ENCODE data around the gene SIX5.
"Not testable (repeated sequence)": the region's sequence is repeated elsewhere in the genome, so short reads cannot be mapped to it uniquely, and the experiment has no call there.

The SIX5 gene

DNA sequence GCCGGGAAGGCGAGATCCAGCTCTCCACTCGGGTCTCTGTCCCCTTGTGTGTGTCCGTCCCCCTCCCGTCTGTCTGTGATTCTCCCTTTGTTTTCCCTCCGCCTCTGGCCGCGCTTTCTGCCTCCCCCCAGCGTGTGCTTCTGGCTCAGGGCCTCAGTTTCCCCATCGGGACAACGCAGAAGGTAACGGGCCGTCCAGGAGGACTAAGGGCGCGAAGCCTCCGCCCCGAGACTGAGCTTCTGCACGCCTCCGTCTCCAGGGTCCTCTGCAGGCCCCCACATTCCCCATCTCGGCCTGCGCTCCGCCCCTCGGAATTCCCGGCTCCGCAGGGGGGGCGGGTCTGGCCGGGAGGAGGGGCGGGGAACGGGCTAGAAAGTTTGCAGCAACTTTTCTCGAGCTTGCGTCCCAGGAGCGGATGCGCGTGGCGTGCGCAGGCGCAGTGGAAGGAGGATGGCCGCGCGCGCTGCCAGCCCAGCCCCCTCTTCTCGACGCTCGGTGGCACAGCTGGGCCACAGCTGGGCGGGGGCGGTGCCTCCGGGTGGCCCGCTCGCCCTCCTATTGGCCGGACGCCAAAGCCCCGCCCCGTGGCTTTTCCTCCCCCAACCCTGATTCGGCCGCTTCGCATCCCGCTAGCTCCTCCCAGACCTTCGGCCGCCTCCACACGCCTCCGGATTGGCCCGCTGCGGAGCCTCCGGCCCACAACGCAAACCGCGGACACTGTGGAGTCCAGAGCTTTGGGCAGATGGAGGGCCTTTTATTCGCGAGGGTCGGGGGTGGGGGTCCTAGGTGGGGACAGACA is at the start of gene SIX5:
Gene SIX5 (minus strand): TSS at position 269 of the 799 bp plus-strand sequence. CDS start 408 bp downstream, outside the sequence.
- DNase-seq (ENCODE audit: low read depth): peak; percentile 97

DNA sequence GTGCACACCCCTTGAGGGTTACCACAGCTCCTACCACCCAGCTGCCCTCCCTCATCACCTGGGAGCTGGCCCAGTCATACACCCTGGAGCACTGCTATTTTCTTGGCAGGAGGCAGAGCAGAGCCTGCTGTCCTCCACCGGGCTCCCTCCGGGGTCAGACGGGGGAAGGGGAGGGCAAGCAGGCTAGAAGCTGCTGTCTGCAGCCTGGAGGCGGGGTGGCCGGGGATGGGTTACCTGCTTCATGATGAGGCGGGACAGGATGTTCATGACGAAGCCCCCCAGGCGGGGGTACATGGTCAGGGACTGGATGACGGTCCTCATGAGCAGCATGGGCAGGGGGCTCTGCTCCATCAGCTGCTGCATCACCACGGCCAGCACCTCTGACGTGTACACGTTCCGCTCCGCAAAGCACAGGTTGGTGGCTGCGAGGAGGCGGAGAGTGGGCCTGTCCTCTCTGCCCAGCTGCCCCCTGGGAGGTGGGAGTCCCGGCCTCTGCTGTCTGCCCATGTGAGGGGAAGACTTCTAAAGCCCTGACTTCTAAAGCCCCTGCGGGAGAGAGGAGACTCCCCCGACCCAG is 48.8 kb upstream of the SIX5 start:
- no peak for DNase-seq (ENCODE audit: low read depth)

DNA sequence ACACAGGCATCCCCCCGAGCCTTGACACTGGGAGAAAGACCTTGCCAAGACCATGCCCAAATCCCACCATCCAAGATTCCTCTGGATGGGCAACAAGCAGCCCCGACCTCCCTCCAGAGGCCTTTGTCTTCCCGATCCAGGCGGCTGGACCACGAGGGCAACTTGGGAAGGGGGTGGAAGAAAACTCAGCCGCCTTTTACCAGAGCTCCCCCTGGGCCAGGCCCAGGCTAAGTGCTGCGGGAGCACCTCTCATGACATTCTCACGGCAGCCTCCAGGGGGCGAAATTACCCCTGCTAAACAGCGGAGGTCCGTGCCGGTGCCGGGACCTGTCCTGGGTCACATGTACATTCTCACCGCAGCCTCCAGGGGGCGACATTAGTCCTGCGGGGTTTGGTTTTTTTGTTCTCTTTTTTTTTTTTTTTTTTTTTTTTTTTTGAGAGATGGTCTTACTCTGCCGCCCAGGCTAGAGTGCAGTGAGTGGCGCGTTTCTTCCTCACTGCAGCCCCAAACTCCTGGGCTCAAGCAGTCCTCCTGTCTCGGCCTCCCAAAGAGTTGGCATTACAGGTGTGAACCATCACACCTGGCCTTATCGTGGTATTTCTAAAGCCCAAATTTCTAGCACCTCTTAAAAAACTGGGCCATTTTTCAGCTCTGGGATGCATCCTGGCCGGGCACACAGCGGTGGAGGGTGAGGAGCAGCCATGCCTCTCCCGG is 48.1 kb upstream of the SIX5 start:
- DNase-seq (ENCODE audit: low read depth): peak; percentile 93

DNA sequence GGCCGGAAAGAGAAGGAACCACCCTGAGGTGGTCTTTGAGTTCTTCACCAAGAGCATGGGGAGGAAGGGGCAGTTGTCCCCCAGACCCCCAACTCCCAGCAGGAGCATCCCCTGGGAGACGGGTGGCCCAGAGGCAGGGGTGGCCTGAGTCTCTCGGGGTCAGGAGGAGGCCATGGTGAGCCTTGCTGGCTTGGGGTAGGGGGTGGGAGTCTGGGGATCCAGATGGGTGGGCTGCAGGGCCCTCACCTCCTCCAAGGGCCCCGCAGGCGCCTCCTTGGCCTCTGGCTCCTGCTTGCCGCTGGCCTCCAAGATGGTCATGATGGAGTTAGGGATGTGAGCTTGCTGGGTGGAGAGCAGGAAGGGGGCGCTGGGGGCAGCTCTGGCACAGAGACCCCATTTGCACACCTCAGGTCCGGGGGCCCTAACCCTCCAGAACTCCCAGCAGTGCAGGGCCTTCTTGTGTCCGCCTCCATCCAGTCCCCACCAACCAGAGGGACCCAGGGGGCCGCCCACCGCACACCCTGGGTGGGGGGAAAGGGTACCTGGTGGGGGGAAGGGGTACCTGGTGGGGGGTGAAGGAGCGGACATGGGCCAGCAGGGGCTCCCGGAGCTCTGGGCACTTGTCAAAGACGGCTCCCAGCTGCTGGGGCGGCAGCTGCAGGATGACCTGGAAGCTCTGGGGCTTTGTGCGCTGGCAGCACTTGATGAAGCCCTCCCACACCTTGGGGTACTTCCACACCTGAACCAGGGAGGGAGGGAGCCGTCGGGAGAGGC is 47.4 kb upstream of the SIX5 start:
- DNase-seq (ENCODE audit: low read depth): no peak

DNA sequence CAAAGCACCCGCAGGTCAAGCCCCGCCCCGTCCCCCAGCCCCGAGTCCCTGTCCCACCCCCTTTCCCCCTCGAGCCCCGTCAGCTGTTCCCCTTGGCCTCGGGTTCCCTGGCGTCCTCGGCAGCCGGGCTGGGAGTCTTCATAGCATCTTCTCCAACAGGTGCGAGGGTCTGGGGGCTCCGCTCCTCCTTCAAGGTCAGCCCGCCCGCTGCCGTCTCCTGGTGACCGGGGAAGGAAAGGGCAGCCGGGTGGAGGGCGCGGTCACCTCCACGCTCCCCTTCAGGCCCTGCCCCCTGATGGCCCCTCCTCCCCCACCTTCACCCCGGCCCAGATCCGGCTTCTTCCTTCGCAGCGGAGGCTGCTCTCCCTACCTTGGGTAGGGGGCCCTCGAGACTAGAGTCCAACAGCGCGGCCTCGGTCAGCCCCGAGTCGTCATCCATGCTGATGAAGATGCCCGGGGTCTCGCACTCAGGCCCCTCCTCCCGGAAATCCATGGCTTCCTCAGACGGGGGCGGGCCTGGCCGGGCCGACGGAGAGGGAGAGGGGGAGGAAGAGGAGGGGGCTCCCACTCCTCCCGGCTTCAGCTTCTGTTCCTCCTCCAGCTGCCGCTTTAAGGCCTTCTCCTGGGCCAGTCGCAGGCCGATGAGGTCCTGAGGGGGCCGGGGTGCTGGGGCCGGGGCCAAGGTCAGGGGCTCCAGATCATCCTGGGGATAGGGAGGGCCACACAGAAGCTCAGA is 46.6 kb upstream of the SIX5 start:
- DNase-seq (ENCODE audit: low read depth): no peak

DNA sequence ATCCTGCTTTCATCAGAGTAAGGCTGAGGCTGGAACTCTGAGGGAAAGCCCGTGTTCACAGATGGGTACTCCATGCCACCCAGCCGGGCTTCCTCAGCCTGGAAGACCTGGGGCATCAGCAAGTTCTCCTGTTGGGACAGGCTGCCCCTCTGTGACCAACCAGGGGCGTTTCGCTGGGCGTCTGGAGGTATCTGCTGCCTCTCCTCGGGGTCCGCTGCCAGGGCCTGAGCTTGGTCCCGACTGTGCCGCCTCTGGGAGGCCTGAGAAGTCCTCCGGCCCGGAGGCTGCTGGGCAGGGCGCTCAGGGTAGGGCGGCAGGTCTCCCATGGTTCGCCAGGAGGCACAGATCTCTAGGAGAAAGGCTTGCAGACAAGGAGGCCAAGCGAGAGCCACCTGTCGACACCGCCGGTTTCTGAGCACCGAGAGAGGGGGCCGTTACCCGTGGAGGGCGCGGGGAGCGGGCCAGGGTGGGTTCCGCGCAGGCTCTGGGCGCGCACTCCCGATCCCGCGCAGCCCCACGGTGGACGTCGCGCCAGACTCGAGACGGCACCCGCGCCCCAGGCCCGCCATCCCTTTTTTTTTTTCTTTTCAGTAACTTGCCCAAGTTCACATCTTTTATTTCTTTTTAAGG is 45.9 kb upstream of the SIX5 start, which contains the start of gene RSPH6A:
Gene RSPH6A (minus strand): TSS at position 458 of the 630 bp plus-strand sequence. CDS start 132 bp downstream, at position 326.
- no peak for DNase-seq (ENCODE audit: low read depth)

DNA sequence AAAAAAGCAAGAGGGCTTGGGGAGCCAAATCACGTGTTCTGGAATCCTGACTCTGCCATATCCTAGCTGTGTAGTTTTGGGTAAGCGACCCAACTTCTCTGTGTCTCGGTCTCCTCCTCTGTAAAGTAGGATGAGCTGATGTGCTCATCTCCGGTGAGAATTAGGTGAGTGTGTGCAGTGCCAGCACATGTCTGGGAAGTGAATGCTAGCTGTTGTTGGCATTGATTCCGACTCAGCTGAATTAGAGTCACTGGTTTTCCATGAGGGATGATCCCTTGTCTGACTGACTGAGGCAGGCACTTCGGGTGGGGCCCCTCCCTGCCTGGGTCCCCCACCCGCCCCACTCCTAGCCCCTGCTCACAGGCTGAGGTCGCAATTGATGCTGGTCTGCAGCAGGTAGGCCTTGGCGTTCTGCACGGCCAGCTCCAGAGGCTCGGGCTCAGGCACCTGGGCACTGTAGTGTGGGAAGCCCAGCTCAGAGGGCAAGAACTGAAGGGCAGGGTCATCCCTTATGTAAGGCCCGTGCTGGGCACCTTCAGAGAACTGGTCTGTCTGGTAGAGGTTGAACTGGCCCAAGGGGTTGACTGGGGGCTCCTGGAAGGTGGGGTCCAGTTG is 45.2 kb upstream of the SIX5 start:
- no peak for DNase-seq (ENCODE audit: low read depth)

DNA sequence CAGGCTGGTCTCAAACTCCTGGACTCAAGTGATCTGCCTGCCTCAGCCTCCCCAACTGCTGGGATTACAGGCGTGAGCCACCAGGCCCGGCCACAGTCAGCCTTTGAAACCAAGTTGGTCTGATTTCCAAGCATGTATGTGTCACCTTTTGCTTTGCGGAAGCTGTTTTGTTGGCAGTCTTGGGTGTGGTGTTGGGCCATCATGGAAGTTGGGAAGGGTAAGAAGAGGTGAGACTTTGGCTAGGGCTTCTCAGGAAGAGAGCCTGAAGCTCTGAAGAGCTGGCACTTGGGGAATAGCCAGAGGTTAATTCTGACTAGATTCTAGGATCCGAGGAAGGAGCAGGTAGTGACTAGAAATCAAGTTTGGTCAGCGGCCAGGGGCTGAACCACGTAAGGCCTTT is 43.2 kb upstream of the SIX5 start:
- DNase-seq (ENCODE audit: low read depth): no peak

DNA sequence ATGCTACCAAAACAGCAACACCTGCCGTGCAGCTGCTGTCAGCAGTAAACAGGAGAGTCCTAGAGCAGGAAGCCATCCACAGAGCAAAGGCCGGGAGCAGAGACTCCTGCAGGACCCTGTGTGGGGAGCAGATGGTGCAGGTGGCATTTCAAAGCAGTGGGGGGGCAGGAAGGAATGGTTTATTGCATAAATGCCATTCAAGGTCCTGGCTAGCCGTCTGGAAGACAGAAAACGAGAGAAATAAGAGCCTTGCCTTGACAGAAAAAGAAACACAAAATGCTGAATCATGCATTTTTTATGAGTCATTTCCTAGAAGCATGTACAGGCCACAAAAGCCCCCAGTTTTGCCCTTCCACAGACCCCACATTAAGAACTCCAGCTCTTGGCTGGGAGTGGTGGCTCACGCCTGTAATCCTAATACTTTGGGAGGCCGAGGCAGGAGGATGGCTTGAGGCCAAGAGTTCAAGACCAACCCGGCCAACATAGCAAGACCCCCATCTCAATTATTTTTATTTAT is 40.6 kb upstream of the SIX5 start:
- no peak for DNase-seq (ENCODE audit: low read depth)

DNA sequence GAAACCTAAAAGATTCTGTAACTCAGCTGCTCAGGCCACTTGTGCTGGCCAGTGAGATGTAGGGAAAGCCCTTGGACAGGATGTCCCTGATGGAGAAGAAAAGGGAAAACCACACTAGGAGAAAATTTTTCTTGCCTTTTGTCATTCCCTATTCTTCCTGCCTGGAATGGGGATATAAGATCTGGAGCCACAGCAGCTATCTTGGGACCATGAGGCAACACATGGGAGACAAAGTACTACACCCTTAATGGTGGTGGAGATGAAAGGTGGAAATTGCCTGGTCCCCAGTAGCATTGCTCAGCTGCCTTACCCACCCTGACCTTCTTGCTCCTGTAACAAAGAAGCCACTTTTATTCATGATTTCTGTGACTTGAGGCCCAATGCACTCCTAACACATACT is 36.7 kb upstream of the SIX5 start:
- no peak for DNase-seq (ENCODE audit: low read depth)

DNA sequence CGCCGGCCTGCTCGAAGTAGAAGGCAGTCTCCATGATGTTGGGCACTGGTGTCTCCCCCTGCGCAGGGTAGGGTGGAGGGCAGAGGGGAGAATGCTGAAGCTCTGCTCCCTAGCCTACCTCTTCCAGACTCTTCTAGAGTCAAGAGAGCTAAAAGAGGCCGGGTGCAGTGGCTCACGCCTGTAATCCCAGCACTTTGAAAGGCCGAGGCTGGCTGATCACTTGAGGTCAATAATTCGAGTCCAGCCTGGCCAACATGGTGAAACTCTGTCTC is 35.8 kb upstream of the SIX5 start:
- no peak for DNase-seq (ENCODE audit: low read depth)

DNA sequence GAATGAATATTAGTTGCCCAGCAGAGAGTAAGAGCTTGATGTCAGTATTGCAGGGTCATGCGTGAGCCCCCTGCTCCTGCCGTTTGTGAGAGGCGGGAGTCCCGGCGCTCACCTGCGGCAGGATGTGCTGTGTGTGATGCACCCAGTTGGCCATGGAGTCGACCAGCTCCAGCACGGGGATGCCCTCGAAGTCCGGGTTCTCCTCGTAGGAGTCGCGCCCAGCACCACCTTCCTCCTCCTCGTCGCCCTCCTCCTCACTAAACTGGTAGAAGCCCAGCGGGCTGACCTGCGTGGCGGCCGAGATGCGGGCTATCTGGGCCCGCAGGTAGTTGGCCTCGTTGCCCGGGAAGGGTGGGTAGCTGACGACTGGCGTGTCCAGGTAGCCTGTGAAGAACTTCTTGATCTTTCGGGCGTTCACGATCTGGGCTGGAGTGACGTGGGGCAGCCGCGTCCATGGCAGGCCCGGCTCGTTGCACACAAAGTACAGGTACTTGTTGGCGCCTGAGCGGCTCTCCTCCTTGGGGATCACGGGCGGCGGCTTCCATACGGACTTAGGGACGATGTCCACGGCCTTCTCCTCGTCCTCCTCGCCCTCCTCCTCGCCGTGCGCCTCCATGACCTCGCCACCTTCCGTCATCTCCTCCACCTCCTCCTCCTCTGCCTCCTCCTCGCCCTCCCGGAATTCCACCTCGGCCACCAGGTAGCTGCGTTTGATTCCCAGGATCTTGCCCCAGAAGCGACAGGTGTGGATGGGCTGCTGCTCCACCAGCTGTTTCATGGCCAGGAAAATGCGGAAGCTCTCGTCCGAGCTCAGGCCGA is 35.3 kb upstream of the SIX5 start:
- DNase-seq (ENCODE audit: low read depth): no peak

DNA sequence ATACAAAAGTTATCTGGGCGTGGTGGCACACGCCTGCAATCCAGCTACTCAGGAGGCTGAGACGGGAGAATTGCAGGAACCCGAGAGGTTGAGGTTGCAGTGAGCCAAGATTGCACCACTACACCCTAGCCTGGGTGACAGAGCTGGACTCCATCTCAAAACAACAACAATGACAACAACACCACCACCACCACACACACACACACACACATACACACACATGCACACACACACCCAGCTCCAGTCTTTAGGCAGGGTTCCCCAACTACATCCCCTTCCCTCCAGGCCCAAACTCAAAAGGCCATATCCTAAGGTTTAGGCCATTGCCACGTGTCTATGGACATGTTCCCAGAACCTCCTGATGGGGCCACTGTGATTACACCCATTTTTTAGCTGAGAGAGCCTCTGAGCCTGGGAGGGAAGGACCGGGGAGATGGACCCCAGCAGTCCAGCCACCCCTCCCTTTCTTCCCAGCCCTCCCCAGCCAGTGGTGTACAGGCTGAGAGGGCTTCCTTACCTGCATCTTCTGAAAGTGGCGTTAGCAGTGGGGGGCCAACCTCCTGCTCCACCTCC is 32.6 kb upstream of the SIX5 start:
- DNase-seq (ENCODE audit: low read depth): no peak

DNA sequence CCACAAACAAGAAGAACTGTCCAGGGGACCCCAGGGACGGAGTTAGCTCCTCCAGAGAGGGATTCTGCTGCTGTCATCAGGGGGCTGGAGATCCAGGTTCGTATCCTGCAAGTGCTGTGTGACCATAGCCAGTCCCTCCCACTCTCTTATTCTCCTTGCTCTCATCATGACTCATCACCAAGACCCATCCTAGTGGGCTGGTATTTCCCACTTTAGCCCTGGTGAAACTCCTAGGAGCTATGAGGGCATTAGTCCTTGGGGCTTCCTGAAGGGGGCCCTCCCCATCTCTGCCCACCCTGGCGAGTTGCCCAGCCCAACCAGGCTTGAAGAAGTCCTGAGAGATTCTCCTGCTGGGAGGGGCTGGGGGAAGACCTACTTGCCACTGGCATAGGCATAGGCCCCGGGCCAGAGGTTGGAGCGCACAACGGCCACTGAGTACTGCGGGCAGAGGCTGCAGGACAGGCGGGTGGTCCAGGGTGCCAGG is 31.1 kb upstream of the SIX5 start:
- DNase-seq (ENCODE audit: low read depth): no peak

DNA sequence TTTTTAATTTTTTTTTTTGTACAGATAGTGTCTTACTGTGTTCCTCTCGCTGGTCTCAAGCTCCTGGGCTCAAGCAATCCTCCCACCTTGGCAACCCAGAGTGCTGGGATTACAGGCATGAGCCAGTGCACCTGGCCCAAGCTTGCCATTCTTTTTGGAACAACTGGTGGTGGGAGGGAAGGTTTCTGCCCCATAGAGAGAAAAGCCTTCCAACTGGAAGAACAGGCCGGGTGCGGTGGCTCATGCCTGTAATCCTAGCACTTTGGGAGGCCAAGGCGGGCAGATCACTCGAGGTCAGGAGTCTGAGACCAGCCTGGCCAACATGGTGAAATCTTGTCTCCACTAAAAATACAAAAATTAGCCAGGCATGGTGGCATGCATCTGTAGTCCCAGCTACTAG is 30.5 kb upstream of the SIX5 start:
- not testable (repeated sequence) for DNase-seq (ENCODE audit: low read depth)

DNA sequence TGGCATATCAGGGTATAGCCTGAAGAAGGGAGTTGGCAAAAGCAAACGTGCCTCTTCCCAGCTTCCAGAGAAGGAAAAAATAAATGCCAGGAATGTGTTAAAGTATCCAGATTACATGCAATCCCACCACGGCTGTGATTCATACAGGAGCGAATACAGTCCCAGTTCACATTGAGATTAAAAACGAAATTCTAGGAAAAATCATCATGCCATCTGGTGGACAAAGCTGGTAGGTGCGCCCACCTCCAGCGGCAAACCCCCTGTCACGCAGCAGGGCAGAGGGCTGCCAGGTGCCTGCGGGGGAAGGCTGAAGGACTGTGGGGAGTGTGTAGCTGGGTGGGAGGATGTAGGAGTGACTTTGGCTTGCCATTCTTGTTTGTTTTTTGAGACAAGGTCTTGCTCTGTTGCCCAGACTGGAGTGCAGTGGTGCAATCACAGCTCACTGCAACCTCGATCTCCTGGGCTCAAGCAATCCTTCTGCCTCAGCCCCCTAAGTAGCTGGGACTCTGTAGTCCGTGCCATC is 30.0 kb upstream of the SIX5 start:
- peak; percentile 42 for DNase-seq (ENCODE audit: low read depth)

DNA sequence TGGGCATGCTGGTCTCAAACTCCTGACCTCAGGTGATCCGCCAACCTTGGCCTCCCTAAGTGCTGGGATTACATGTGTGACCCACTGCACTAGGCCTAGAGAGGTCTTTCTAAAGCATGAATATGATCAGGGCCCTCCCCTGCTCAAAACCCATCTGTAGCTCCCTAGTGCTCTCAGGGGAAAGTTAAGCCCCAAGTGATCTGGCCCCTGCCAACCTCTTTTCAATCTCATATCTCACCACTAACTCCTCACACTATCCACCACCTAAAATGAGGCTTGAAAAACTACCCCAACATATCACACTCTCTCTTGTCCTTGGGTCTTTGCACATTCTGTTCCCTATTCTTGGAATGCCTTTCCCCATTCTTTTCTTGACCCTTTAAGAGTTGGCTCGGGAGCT is 25.6 kb upstream of the SIX5 start:
- DNase-seq (ENCODE audit: low read depth): no peak

DNA sequence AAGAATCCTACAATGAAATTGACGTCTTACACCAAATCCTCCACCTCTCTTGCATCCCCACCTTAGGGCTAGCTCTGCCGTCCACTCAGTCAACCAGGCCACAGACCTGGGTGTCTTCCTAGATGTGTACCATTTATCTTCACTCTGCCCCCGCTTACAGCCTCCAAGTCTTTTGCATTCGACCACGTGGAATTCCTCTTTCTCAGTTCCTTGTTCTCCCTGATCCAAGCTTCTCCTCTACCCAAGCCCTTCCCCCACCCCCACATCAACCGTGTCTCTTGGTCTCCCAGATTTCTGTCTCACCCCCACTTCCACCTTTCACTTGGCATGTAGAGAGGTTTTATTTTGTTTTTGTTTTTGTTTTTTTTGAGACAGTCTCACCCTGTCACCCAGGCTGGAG is 24.8 kb upstream of the SIX5 start:
- no peak for DNase-seq (ENCODE audit: low read depth)

DNA sequence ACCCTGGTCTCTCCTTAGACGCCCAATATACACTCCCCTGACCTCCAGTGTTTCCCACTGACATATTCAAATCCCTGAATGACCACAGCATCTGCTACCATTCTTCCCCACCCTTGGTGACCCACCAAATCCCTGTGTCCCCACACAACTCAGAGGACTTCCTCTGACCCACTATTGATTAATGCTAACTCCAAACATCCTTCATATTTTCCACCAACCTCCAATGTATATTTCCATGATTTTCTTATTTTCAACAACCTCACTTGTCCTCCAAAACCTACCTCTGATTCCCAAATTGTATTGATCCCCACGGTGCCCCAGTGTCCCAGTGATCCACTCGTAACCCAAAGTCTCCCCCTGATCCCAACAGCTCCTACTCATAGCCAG is 24.1 kb upstream of the SIX5 start:
- DNase-seq (ENCODE audit: low read depth): no peak

Data from activated T-cell treated with anti-CD3 and anti-CD28 coated beads for 48 hours (primary cell).